ENCODE measurements around the gene RBP3.

RBP3 gene

DNA sequence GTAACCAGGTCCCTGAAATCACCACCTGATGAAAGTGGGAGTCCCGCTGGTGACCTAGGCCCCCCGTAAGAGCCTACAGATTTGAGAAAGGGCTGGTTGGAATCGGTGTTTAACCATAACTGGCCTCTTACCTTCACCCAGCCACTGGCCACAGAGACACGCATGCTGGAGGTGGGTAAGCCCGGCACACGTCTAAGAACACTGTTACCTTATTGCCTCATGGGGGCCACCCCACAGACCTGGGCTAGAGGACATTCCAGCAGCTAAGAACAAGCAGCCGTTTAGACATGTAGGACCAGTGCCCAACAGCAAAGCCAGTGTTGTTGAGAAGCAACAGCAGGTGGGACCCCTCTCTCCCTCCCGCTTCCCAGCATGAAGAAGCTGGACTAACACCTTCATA, 28.4 kb upstream of the RBP3 start:
- DNase-seq (ENCODE audit: low read depth), result no peak

DNA sequence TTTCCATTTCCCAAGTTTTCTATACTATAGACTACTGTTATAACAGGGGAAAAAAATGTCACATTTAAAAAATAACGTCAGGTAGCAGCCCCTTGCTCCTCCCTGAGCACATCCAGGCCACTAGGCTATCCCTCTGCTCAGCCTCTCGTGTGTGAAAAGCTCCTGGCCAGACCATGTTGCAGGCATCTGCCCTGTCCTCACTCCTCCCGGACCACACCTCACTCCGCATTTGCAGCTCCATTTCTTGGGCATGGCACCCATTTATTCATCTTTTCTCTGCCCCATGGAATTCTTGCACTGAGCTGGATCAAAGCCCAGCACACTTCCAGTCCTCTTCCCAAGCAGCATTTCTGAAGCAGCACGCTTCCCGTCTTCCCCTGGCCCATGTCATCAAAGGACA, 27.4 kb upstream of the RBP3 start:
- no peak for DNase-seq (ENCODE audit: low read depth)

DNA sequence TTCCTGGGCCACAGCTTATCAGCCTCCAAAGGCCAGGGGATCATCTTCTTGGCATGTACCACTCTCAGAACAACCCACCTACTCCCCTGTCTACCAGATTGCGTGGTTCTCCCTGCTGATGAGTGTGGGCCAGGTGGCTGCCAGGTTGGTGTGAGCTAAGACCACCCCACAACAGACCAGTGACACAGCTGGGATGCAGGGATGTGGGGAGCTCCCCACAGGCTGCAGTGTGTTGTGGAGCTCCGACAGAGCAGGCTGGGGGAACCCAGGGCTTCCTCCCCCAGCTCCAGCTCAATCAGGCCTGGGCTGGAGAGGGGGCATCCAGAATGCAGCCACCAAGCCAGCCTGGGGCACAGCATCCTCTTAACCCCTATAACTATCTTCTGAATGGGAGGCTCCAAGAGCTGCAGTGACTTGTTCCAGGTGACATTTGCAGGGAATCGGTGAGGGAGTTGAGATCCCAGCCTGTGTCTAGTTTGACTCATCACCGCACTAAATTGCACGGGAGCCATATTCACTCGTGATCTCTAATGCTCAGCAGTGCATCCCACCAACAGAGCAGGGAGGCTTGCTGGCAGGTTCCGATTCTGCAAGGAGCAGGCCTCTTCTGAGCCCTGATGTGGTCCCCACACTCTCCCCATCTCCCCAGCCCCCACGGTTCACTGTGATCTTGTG, 26.5 kb upstream of the RBP3 start:
- DNase-seq (ENCODE audit: low read depth), result no peak

DNA sequence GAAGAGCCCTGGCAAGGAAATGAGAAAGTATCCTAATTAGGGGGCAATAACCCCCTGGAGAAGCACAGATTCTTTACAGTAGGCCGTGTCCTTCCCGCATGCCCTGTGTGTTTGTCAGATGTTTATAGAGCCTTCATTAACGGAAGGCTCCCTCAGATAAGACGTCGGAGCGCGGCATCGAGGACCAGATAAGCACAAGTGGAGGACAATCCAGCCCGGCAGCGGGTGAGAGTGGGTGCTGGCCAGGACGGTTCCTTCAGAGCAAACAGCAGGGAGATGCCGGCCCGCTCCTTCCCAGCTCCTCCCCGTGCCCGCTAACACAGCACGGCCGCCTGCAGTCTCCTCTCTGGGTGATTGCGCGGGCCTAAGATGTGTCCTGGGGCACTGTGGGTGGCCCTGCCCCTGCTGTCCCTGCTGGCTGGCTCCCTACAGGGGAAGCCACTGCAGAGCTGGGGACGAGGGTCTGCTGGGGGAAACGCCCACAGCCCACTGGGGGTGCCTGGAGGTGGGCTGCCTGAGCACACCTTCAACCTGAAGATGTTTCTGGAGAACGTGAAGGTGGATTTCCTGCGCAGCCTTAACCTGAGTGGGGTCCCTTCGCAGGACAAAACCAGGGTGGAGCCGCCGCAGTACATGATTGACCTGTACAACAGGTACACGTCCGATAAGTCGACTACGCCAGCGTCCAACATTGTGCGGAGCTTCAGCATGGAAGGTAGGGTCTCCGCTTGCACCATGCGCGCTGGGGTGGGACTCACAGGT, 25.7 kb upstream of the RBP3 start, which contains the start of gene GDF2:
Gene GDF2 (plus strand): TSS at position 155 of the 762 bp plus-strand sequence. CDS start 215 bp downstream, at position 370.
- no peak for DNase-seq (ENCODE audit: low read depth)

DNA sequence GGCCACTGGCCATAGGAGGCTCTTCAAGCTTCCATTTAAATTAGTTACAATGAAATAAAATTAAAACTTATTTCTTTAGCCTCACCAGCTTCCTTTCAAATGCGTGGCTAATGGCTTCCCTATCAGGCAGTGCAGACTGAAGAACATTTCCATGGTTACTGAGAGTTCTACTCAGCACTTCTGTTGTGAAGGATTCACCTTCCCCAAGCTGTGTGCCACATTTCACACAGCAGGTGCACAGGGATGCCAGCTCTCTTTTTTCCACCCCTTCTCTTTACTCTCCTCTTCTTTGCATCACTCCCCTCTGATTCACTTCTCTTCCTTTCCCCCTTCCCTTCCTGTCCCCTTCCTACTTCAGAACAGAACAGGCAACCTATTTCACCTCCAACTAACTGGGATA, 25.1 kb upstream of the RBP3 start:
- no peak for DNase-seq (ENCODE audit: low read depth)

DNA sequence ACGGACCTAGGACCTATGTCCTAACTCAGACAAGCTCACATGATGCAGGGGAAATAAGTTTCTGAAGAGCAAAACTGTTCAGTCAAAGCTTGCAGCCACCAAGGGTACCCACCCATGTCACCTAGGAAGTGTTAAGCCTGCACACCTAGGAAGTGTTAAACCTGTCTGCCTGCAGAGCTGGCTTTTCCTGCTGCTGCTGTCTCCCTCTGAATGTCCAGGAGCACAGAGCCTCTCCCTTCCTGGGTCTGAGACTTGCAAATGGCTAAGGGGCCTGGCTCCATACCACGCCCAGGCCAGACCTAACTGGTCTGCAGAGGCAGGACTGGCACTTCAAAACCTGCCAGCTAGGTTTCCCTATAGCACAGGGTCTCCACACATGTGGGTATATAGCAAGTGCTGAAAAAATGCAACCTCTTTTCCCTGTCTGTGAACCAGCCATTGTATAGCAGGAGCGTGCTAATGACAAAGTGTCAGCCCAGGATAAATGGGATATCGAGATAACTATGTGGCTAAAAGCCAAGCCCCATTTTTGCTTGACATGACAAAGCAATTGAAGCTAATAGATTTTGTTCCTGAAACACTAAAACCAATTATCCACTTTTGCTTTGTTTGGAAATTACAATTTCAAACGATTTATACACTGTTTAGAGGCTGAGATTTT, 24.4 kb upstream of the RBP3 start:
- DNase-seq (ENCODE audit: low read depth), result no peak

DNA sequence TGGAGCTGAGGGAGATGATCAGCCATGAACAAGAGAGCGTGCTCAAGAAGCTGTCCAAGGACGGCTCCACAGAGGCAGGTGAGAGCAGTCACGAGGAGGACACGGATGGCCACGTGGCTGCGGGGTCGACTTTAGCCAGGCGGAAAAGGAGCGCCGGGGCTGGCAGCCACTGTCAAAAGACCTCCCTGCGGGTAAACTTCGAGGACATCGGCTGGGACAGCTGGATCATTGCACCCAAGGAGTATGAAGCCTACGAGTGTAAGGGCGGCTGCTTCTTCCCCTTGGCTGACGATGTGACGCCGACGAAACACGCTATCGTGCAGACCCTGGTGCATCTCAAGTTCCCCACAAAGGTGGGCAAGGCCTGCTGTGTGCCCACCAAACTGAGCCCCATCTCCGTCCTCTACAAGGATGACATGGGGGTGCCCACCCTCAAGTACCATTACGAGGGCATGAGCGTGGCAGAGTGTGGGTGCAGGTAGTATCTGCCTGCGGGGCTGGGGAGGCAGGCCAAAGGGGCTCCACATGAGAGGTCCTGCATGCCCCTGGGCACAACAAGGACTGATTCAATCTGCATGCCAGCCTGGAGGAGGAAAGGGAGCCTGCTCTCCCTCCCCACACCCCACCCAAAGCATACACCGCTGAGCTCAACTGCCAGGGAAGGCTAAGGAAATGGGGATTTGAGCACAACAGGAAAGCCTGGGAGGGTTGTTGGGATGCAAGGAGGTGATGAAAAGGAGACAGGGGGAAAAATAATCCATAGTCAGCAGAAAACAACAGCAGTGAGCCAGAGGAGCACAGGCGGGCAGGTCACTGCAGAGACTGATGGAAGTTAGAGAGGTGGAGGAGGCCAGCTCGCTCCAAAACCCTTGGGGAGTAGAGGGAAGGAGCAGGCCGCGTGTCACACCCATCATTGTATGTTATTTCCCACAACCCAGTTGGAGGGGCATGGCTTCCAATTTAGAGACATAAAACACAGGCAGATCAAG, 22.6 kb upstream of the RBP3 start:
- no peak for DNase-seq (ENCODE audit: low read depth)

DNA sequence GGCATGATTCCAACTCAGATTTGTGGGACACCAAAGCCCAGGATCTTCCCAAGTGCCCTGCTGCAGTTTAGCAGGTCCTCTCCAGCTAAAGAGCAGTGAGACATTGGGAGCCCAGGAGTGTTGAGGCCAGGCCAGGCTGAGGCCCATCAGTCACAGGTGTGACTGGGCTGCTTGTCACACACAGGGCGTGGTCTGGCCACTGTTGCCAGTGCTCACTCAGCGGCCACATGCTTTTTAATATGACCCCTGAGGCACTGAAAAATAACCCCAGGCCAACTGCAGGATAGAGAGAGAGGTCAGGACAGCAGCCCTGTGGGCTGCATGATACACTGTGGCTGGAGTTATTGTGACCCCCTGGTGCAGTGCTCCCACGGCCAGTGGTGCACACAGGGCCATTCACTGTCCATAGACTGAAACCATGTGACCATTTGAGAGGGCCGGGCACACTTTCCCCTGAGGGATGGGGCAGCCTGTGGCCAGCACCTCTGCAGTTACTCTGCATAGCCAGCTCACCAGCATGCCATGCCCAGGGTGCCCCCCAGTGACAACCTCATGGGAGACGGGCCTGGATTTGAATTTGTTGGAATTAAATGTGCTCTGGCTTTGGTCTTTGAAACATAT, 21.7 kb upstream of the RBP3 start:
- DNase-seq (ENCODE audit: low read depth), result no peak

DNA sequence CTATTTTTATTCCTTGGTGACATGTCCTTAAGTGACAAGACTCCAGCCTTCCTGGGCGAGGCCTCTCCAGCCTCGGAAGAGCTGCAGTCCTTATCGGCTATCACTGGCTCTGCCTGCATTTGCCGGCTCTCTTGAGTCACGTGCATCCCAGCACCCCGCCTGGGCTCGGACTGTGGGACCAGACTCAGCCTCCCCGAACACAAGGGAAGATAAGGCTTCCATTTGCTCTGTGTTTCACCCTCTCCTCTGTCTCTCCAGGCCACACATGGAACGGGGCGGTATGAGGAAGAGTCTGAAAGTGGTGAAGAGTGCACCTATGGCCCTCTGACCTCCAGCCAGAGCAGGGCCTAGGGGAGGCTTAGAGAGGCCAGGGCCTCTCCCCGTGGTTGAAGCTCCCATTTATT, 21.2 kb upstream of the RBP3 start:
- no peak for DNase-seq (ENCODE audit: low read depth)

DNA sequence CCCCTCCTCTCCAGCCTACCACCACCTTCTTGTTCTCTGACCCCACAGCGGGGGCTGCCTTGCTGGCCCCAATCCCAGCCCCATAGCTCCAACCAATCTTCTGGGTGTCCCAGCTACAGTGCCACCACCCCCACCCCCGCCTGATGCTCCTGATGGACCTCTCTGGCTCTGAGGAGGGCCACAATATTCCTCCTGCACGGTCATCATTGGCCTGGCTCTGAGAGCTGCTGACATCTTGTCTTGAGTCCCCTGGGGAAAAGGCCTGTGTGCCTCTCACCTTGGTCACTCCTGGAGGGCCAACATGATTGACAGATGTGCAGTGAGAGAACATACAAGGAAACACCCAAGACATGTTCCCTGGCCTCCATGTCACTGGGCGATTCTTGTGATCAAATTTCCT, 18.3 kb upstream of the RBP3 start:
- no peak for DNase-seq (ENCODE audit: low read depth)

DNA sequence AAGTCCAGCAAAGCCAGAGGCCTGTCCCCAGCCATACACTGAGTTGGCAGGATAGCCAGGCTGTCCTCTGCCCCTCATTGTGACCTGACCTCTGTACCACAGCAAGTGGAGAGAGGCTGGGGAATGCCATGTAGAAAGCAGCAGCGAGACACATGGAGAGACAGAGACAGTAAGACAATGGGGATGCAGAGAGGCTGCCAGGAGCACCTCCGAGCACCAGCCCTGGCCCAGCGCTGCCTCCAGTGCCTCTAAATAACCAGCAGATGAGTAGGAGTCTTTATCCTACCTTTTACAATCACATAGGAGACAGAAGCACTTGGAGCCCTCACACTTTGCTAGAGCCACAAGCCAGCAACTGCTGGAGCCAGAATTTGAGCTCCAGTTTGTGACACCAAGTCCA, 17.8 kb upstream of the RBP3 start:
- DNase-seq (ENCODE audit: low read depth), result no peak

DNA sequence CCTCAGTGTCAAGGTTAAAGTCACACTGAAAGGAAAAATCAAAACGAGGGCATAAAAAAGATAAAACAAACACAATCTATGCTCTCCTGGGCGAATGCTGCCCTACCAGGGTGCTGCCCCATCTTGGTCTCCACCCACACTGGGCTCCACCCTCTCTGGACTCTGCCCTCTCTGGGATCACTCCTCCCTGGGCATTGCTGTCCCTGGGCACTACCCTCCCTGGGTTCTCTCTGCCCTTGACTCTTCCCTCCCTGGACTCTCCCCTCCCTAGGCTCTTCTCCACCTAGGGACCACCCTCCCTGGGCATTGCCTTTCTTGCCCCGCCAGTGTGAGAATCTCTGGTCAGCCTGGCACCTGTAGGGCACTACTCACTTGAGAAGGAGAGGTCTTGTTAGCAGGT, 17.4 kb upstream of the RBP3 start:
- DNase-seq (ENCODE audit: low read depth), result no peak

DNA sequence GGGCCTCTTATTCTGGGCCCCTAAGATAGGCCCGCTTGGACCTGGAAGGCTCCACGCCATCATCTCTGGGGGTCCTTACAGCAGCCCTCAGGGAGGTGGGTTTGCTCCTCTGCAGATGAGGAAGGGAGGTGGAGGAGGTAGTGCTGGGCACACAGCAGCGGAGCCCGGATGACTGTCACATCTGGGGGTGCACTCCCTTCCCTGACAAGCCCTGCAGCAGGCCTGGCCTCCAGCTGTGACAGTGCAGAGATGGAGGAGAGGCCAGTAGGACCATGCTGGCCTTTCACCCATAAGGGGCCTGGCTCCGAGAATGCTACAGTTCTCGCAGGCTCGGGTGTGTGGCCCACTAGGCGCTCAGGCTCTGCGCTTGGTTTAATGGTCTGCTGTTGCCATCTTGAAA, 16.7 kb upstream of the RBP3 start:
- no peak for DNase-seq (ENCODE audit: low read depth)

DNA sequence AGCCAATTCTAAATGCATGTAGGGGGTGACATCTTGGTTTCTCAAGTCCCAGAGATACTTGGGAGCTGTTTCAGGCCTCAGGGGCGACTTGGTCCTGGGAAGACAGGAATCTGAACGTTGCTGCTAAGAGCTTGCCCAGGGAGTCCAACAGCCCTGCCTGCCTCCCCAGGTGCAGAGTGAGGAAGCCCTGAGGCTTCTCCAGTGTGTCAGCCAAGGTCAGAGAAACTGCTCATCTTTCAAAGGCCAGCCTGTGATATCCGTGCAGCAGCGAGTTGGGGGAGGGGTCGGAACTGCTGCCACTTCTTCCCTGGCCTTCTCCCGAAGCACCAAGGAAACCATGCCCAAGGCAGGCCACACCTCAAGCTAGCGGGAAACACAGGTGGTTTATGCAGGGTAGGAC, 16.2 kb upstream of the RBP3 start:
- no peak for DNase-seq (ENCODE audit: low read depth)

DNA sequence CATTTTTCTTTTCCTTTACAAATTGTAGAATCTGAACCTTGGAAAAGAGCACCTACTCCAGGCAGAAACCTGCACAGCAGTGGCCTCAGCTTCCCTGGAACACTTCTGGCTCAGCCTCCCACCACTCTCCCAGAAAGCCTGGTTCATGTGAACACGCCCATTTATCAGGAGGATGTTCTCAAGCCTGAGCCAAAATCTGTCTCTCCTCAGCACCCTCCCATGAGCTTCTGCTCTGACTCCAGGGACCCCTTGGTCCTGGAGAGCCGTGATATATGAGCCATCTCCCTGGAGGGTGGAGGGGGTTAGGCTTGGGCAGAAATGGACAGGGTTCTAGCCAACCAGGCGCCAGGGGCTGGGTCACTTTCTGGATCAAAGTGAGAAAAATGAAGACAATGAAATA, 15.8 kb upstream of the RBP3 start:
- DNase-seq (ENCODE audit: low read depth), result no peak

DNA sequence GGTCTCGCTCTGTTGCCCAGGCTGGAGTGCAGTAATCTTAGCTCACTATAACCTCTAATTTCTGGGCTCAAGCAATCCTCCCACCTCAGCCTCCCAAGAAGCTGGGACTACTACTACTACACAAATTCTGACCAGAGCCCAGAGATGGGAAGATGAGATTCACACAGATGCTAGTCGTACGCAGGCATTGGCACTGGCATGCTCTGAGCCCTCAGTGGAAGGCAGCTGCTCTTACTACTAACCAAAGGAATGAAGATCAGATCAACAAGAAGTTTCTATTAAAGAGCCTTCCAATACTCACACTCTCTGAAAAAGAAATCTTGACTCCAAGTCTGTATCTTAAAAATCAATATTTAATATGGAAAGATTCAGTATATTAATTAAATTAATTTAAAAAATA, 15.2 kb upstream of the RBP3 start:
- no peak for DNase-seq (ENCODE audit: low read depth)

DNA sequence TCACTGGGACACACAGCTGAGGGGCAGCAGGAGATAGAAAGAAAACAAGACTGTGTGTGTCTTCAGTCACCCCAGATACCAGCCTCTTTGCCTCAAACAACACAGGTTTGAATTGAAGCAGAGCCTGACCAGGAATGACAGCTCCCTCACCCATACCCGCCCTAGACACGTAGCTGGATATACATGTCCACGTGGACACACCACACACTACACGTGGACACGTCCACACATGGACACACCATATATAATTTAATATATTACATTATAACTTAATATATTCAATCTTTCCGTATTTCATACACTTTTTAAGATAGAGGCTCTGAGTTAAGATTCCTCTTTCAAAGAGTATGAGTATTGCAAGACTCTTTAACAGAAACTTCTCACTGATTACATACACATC, 14.6 kb upstream of the RBP3 start:
- no peak for DNase-seq (ENCODE audit: low read depth)

DNA sequence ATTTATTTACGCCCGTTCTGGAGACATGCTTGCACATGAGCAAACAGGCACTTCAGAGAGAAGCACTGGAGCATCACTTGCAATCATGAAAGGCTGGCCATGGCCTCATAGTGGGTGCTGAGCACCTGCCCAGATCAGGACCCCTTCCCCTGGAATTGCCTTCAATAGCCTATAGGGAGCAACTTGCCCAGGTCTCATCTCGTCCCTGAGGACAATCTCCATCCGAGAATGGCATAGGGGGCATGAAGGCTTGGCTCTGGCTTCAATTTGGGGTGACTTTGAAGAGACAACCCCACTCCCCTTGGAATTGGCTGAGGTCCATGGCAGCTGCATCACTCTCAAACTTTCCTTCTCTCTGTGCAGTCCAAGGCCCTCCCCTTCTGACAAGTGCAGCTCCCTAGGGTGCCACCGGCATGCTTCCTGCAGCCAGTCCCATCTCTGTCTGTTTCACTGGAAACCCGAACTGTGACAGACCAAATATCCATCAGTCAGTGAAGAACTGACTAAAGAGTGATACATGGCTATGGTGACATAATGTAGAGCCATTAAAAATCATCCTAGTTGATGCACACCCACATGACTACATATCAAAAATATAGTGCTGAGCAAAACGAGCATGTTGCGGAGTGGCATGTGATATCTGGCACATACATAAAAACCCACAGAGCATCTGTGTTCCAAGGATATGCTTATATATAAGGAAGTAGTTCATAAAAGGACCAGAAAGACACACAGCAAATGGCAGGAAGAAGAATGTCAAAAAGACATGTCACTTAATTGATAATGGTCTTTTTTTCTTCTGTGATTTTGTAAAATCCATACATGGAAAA, 13.5 kb upstream of the RBP3 start:
- no peak for DNase-seq (ENCODE audit: low read depth)

DNA sequence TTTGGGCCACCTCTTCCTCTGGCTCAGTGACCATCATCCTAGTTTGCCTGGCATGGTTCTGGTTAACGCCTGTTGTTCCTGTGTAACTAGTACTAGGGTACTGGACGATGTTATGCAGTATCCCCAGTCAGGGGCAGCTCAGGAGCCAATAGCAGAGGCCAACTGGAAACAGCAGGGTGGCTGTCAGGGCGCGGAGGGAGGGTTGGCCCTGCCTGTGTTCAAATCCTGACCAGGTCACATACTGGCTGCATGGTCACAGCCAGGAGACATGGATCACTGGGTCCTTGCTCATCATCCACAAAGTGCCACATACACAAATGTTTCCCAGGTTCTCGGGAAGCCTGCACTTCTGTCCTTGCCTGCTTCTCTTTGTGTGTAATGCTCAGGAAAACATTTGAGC, 12.3 kb upstream of the RBP3 start:
- DNase-seq (ENCODE audit: low read depth), result no peak

DNA sequence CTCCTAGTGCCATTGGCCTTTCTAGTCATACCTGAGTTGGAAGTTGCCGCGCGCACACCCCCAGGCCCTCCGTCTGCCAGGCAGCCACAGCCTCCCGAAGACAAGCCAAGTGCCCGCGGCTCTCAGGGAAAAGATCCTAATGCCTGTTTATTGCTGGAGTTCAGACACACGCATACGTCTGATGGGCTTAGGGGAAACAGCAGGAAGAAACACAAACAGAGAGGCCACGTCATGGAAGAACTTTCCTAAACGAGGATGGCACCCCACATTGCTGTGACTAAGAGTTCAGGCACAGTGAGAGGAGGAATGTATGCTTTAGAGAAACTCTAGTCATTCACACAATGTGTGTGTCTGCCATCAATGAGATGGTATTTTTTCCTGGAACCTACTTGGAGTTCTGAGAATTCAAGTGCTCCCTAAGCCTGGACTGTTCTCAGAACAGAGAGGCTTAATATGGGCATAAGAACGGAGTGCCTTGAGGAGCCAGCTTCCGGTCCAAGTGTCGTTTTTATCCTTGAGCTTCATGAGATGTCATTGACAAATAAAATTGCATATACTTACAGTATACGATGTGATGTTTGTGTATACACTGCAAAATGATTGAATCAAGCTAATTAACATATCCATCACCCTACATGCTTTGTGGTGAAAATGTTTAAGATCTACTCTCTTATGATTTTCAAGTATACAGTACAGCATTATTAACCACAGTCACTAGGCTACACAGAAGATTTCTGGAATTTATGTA, 11.6 kb upstream of the RBP3 start:
- DNase-seq (ENCODE audit: low read depth), result no peak

Data from stimulated activated CD8-positive, alpha-beta memory T cell treated with anti-CD3 and anti-CD28 coated beads, Interleukin-15, amount 100 ng/mL, for 24 hours (primary cell).